SK-N-SH treated with all-trans-retinoic acid at 6 μM for 48 hours (cell line): Measurements from ENCODE around the gene ARVCF.

Source experiments
- ATAC-seq: fragments of 200-7000 bp; cut with Tn5 transposase; 3 replicates; pipeline ENCODE4 v1.9.1; 2020; ENCODE audit warnings: mild to moderate bottlenecking, moderate library complexity
- ARNTL ChIP-seq: fragments of 450-650 bp; formaldehyde crosslinking; IDR thresholded peaks from 2 replicates; pipeline ENCODE4 v1.5.0; 2020; ENCODE audit warnings: low read depth, mild to moderate bottlenecking, moderate library complexity, borderline replicate concordance
- CREB5 ChIP-seq: fragments of 250-450 bp; sonication (Bioruptor Pico); IDR thresholded peaks from 2 replicates; pipeline ENCODE4 v1.5.1; 2020; ENCODE audit warnings: low read depth, mild to moderate bottlenecking, moderate library complexity
- CSDC2 ChIP-seq: fragments of 250-450 bp; sonication (Bioruptor Pico); IDR thresholded peaks from 2 replicates; pipeline ENCODE4 v1.5.0; 2020; ENCODE audit warnings: mild to moderate bottlenecking, moderate library complexity
- CSRNP3 ChIP-seq: fragments of 250-450 bp; sonication (Bioruptor Pico); IDR thresholded peaks from 2 replicates; pipeline ENCODE4 v1.5.1; 2021; ENCODE audit warnings: mild to moderate bottlenecking, moderate library complexity
- ESRRG ChIP-seq: fragments of 250-450 bp; sonication (Bioruptor Pico); IDR thresholded peaks from 2 replicates; pipeline ENCODE4 v1.6.1; 2021; ENCODE audit warnings: mild to moderate bottlenecking
- GLIS3 ChIP-seq: fragments of 250-450 bp; sonication (Bioruptor Pico); IDR thresholded peaks from 2 replicates; pipeline ENCODE4 v1.5.0; 2020; ENCODE audit warnings: mild to moderate bottlenecking, moderate library complexity
- ISL1 ChIP-seq: fragments of 250-450 bp; sonication (Bioruptor Pico); IDR thresholded peaks from 2 replicates; pipeline ENCODE4 v2.1.2; 2022; ENCODE audit warnings: mild to moderate bottlenecking, moderate library complexity
- OSR1 ChIP-seq: fragments of 250-450 bp; sonication (Bioruptor Pico); IDR thresholded peaks from 2 replicates; pipeline ENCODE4 v1.8.0; 2022; ENCODE audit warnings: moderate library complexity, mild to moderate bottlenecking, inconsistent platforms
- PATZ1 ChIP-seq: fragments of 250-450 bp; sonication (Bioruptor Pico); IDR thresholded peaks from 2 replicates; pipeline ENCODE4 v1.8.0; 2020; ENCODE audit warnings: mild to moderate bottlenecking, moderate library complexity, borderline replicate concordance
- POU6F1 ChIP-seq: fragments of 250-450 bp; sonication (Bioruptor Pico); IDR thresholded peaks from 2 replicates; pipeline ENCODE4 v1.8.0; 2021; ENCODE audit warnings: low read depth, mild to moderate bottlenecking, moderate library complexity, borderline replicate concordance
- PPARA ChIP-seq: fragments of 250-450 bp; sonication (Bioruptor Pico); IDR thresholded peaks from 2 replicates; pipeline ENCODE4 v1.5.0; 2020; ENCODE audit warnings: mild to moderate bottlenecking, borderline replicate concordance
- RARB ChIP-seq: fragments of 250-450 bp; sonication (Bioruptor Pico); IDR thresholded peaks from 2 replicates; pipeline ENCODE4 v1.8.0; 2021; ENCODE audit warnings: mild to moderate bottlenecking, moderate library complexity
- SNAI2 ChIP-seq: fragments of 250-450 bp; sonication (Bioruptor Pico); IDR thresholded peaks from 2 replicates; pipeline ENCODE4 v1.5.0; 2020; ENCODE audit warnings: mild to moderate bottlenecking, moderate library complexity
- TCF4 ChIP-seq: fragments of 250-450 bp; sonication (Bioruptor Pico); IDR thresholded peaks from 2 replicates; pipeline ENCODE4 v1.8.0; 2021; ENCODE audit warnings: mild to moderate bottlenecking, moderate library complexity, borderline replicate concordance
- TOX ChIP-seq: fragments of 250-450 bp; sonication (Bioruptor Pico); IDR thresholded peaks from 2 replicates; pipeline ENCODE4 v1.8.0; 2021; ENCODE audit warnings: mild to moderate bottlenecking, moderate library complexity, borderline replicate concordance
- TSHZ2 ChIP-seq: fragments of 250-450 bp; sonication (Bioruptor Pico); IDR thresholded peaks from 2 replicates; pipeline ENCODE4 v1.5.0; 2020; ENCODE audit warnings: mild to moderate bottlenecking, moderate library complexity
- ZC3H10 ChIP-seq: fragments of 250-450 bp; sonication (Bioruptor Pico); IDR thresholded peaks from 2 replicates; pipeline ENCODE4 v1.5.1; 2021; ENCODE audit warnings: mild to moderate bottlenecking, moderate library complexity
- ZFP3 ChIP-seq: fragments of 250-450 bp; sonication (Bioruptor Pico); IDR thresholded peaks from 2 replicates; pipeline ENCODE4 v1.5.0; 2020; ENCODE audit warnings: mild to moderate bottlenecking, moderate library complexity
- ZFP30 ChIP-seq: fragments of 450-650 bp; formaldehyde crosslinking; IDR thresholded peaks from 2 replicates; pipeline ENCODE4 v1.5.0; 2022; ENCODE audit warnings: mild to moderate bottlenecking, moderate library complexity
- ZNF70 ChIP-seq: fragments of 450-650 bp; formaldehyde crosslinking; IDR thresholded peaks from 2 replicates; pipeline ENCODE4 v1.5.0; 2020; ENCODE audit warnings: mild to moderate bottlenecking, moderate library complexity
- ZNF8 ChIP-seq: fragments of 450-650 bp; formaldehyde crosslinking; IDR thresholded peaks from 2 replicates; pipeline ENCODE4 v1.5.0; 2020; ENCODE audit warnings: mild to moderate bottlenecking, moderate library complexity

Gene ARVCF

GRCh38 chr22:19998991-19999820 is 17.4 kb downstream of the ARVCF start:
- ATAC-seq = no peak
- TF ChIP-seq TCF4 (CRISPR knock-in tag) (no peak), ZFP30 (CRISPR knock-in tag) (no peak), ISL1 (no peak), CREB5 (no peak), PPARA (CRISPR knock-in tag) (no peak), ARNTL (CRISPR knock-in tag) (no peak), GLIS3 (CRISPR knock-in tag) (no peak), PATZ1 (CRISPR knock-in tag) (no peak), OSR1 (CRISPR knock-in tag) (no peak), ZNF70 (CRISPR knock-in tag) (no peak)

GRCh38 chr22:19998232-19998951 is 18.2 kb downstream of the ARVCF start:
- ATAC-seq = no peak; the same call in 2 of the 3 replicates
- TF ChIP-seq ZNF8 (CRISPR knock-in tag) (no peak), TSHZ2 (CRISPR knock-in tag) (peak; percentile 21; the same call in 1 of the 2 replicates)

GRCh38 chr22:19997561-19998231 is 18.9 kb downstream of the ARVCF start:
- ATAC-seq = no peak
- no peak for TF ChIP-seq ESRRG (CRISPR knock-in tag)
- no peak for TF ChIP-seq TSHZ2 (CRISPR knock-in tag)
- TF ChIP-seq SNAI2 = no peak
- no peak for TF ChIP-seq ZFP30 (CRISPR knock-in tag)
- no peak for TF ChIP-seq CSDC2
- TF ChIP-seq ZNF8 (CRISPR knock-in tag) = no peak
- no peak for TF ChIP-seq TOX (CRISPR knock-in tag)
- no peak for TF ChIP-seq ZFP3 (CRISPR knock-in tag)
- TF ChIP-seq CREB5 = no peak
- no peak for TF ChIP-seq ARNTL (CRISPR knock-in tag)
- no peak for TF ChIP-seq POU6F1 (CRISPR knock-in tag)
- no peak for TF ChIP-seq RARB (CRISPR knock-in tag)
- no peak for TF ChIP-seq ZC3H10
- TF ChIP-seq TCF4 (CRISPR knock-in tag) = no peak
- no peak for TF ChIP-seq CSRNP3 (CRISPR knock-in tag)
- TF ChIP-seq PPARA (CRISPR knock-in tag) = no peak
